CD4-positive, alpha-beta T cell treated with Interleukin-6 for 4 hours (primary cell): ENCODE data around the gene DLL4.

Source experiments
- DNase-seq: peaks from one replicate; pipeline ENCODE4 v3.0.0-alpha.2; 2020; ENCODE audit warnings: mixed read lengths

DLL4 gene

DNA sequence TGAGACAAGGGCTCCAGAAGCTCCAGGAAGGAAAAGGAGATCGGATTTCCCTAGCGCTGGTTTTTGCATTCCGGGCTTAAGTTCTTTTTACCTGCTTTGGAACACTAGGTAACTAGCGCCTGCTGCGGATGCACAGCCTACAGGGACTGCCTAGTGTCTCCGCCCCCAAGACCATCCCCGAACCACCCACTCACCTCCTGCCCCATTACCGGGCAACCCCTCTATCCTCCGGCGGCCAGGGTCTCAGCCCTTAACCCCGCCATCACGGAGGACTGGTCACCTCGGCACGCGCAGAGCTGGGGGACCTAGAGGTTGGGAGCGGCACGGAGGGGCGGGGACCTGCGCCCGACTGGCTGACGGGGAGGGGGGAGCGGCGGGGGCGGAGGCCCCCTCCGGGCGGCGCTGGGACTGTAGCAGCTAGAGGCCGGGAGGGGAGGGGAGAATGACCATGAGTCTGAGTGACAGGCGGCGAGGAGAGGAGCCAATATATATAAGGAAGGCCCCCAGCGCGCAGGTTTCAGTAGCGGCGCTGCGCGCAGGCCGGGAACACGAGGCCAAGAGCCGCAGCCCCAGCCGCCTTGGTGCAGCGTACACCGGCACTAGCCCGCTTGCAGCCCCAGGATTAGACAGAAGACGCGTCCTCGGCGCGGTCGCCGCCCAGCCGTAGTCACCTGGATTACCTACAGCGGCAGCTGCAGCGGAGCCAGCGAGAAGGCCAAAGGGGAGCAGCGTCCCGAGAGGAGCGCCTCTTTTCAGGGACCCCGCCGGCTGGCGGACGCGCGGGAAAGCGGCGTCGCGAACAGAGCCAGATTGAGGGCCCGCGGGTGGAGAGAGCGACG lies at the start of gene DLL4:
Gene DLL4 (plus strand): TSS at position 520 of the 839 bp plus-strand sequence. CDS start 329 bp downstream, outside the sequence.
- peak; percentile 51 for DNase-seq

GRCh38 chr15:40879609-40880008 lies 49.5 kb upstream of the DLL4 start:
- DNase-seq = no peak

GRCh38 chr15:40881351-40881750 lies 47.8 kb upstream of the DLL4 start:
- no peak for DNase-seq

DNA sequence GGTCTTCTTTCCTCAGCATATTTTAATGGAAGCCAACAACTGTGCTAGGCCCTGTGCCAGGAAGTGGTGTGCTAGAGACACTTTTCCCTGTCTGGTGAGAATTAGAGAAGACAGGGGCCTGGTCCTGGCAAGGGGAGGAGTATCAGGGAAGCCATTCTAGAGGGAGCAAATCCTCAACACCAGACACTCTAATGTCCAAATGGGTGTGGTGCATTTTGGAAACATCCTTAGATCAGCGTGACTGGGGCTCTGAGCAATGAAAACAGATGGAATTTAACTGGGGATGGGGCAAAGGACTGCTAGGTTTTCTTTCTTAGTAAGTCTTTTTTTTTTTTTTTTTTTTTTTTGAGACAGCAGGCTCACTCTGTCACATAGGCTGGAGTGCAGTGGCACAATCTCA lies 42.6 kb upstream of the DLL4 start:
- DNase-seq = no peak

- DNase-seq = no peak
These were observed 40.0 kb upstream of the DLL4 start for GRCh38 chr15:40889112-40889511.

DNA sequence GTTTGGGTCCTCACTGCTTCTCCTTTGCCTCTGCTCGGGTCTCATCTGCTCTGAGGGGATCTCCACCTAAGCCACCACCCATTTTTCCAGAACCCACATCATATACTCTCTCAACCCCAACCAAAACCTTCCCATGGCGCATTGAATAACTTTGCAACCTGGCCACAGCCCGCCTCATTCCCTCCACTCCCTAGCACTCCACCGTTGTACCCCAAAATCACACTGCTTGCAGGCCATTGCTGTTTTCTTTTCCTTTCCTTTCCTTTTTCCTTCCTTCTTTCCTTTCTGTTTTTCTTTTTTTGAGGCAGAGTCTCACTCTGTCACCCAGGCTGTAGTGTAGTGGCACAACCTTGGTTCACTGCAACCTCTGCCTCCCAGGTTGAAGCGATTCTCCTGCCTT lies 38.0 kb upstream of the DLL4 start:
- no peak for DNase-seq

- peak; percentile 40 for DNase-seq
These were observed 37.2 kb upstream of the DLL4 start for GRCh38 chr15:40891810-40892446.

DNA sequence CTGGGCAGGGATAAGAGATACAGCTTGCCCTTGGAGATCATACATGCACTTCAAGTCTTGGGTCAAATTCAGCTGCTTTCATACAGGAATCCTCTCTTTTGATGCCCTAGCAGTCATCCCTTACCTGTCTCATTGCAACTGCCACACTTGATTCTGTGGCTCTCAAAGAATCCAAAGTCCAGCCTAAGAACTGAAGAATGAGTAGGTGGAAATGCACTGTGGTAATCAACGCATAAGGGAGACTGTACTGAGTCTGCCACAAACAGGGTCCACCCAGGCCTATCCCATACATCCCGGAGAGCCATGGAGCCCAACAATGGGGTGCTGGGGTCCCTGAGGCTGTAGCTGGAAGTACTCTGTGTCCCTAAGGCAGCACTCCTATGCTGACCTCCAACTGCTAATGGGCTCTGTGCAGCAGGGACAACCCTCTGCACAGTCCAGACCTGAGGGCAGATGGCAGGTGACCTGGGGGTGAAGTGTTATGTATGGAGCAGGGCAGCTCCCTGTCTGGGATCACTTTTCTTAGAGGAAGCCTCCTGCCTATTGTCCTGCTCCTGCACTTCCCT lies 36.6 kb upstream of the DLL4 start:
- no peak for DNase-seq

DNA sequence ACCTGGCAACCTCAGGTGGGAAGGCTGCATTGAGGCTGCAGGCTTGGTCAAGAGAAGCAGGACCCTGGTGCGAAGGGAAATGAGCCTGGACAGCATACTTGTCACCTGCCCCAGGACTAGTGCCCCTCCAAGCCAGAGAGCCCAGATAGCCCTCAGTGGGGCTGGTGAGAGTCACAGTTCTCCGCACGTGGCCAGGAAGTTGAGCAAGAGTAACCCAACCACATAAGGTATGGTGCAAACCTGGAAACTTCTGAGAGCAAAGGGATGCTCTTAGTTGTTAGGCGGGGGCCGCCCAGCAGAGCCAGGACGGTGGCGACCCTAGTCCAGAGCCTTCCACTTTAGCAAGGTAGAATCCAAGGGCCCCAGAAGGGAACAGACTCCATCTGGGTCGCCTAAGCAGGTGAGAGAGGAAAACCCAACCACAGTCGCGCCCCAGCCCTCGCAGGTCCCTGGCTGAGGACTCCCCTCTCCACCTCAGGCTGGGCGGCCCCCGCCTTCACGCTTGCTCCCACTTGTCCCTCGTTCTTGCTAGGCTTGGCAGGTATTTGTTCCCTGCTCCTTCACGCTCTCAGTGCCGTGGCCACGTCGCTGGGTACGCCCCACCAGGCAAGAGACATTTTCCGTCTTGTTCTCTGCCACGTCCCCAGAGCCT lies 36.0 kb upstream of the DLL4 start:
- DNase-seq = no peak

DNA sequence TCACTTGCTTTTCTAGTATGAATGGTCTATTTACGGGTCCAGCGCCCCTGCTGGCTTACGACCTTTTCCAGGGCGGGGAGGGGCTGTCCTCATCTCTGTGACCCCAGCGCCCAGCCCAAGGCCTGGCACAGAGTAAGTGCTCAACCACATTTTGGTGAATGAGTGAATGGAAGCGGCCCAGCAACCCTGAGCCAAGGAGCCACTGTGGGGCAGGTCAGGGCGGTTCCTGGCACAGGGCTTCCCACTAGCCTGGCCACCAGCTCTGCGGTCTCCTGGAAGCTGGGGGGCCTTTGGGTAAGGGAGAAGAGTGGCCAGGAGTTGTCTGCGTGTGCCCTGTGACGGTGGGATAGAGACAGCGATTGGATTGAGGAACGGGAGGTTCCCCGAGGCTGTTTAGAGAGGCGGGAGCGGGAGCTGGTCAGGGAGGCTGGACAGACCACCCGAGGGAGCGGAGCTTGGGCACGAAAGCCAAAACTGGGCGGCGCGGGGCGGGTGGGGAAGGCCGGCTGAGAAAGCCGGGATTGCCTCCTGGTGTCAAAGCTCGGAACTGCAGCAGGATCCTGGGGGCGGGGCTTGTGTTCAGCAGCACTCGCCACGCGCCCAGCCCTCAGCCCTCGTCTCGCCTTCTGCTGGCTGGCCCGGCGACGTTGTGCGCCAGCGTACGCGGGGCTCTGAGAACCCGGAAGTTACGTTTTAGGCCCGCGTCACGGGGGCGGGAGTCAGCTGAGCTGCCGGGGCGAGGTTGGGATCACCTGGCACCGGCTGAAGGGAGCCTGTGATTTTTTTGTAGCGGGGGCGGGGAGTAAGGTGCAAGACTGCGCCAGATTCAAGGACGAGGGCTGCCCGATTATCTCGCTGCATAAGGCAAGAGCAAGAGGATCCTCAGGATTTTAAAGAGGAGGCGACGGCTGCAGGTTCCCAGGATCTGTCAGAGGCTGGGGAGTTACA lies 35.1 kb upstream of the DLL4 start, which contains the start of gene VPS18:
Gene VPS18 (plus strand): TSS at position 718 of the 948 bp plus-strand sequence. CDS start 319 bp downstream, outside the sequence.
- DNase-seq = peak; percentile 99

- DNase-seq = peak; percentile 60
These were observed 34.3 kb upstream of the DLL4 start for GRCh38 chr15:40894681-40895448.

DNA sequence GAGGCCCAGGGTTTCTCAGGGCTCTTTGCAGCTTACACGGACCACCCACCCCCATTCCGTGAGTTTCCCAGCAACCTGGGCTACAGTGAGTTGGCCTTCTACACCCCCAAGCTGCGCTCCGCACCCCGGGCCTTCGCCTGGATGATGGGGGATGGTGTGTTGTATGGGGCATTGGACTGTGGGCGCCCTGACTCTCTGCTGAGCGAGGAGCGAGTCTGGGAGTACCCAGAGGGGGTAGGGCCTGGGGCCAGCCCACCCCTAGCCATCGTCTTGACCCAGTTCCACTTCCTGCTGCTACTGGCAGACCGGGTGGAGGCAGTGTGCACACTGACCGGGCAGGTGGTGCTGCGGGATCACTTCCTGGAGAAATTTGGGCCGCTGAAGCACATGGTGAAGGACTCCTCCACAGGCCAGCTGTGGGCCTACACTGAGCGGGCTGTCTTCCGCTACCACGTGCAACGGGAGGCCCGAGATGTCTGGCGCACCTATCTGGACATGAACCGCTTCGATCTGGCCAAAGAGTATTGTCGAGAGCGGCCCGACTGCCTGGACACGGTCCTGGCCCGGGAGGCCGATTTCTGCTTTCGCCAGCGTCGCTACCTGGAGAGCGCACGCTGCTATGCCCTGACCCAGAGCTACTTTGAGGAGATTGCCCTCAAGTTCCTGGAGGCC lies 29.5 kb upstream of the DLL4 start:
- DNase-seq = no peak

GRCh38 chr15:40900256-40901052 lies 28.7 kb upstream of the DLL4 start:
- DNase-seq = no peak

- DNase-seq = no peak
These were observed 28.1 kb upstream of the DLL4 start for GRCh38 chr15:40901053-40901443.

DNA sequence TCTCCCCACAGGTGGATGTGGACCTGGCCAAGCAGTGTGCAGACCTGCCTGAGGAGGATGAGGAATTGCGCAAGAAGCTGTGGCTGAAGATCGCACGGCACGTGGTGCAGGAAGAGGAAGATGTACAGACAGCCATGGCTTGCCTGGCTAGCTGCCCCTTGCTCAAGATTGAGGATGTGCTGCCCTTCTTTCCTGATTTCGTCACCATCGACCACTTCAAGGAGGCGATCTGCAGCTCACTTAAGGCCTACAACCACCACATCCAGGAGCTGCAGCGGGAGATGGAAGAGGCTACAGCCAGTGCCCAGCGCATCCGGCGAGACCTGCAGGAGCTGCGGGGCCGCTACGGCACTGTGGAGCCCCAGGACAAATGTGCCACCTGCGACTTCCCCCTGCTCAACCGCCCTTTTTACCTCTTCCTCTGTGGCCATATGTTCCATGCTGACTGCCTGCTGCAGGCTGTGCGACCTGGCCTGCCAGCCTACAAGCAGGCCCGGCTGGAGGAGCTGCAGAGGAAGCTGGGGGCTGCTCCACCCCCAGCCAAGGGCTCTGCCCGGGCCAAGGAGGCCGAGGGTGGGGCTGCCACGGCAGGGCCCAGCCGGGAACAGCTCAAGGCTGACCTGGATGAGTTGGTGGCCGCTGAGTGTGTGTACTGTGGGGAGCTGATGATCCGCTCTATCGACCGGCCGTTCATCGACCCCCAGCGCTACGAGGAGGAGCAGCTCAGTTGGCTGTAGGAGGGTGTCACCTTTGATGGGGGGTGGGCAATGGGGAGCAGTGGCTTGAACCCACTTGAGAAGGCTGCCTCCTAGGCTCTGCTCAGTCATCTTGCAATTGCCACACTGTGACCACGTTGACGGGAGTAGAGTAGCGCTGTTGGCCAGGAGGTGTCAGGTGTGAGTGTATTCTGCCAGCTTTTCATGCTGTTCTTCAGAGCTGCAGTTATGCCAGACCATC lies 26.3 kb upstream of the DLL4 start:
- no peak for DNase-seq

DNA sequence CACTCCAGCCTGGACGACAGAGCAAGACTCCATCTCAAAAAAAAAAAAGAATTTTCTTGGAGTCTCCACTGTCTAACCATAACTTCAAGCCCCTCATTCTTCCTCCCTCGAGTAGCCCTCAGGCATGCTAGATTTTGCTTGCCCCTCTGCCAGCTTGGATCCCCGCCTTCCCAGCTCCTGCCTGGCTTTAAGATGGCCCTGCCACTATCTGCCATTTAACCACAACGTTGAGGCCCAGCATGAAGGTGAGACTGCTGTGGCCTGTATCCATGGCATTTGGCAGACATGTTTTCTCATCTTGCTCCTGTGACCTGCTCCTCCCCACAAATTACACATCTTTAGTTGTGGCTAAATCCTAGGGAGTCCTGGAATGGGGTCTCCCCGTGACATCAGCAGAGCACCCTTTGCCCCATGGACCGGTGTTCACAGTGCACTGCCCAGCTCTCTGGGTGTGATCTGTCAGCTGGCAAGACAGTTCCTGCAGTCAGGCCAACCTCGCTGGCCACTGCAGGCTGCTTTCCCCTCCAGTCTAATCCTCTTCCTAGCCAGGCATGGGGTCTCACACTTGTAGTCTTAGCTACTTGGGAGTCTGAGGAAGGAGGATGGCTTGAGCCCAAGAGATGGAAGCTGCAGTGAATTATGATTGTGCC lies 24.5 kb upstream of the DLL4 start:
- no peak for DNase-seq

DNA sequence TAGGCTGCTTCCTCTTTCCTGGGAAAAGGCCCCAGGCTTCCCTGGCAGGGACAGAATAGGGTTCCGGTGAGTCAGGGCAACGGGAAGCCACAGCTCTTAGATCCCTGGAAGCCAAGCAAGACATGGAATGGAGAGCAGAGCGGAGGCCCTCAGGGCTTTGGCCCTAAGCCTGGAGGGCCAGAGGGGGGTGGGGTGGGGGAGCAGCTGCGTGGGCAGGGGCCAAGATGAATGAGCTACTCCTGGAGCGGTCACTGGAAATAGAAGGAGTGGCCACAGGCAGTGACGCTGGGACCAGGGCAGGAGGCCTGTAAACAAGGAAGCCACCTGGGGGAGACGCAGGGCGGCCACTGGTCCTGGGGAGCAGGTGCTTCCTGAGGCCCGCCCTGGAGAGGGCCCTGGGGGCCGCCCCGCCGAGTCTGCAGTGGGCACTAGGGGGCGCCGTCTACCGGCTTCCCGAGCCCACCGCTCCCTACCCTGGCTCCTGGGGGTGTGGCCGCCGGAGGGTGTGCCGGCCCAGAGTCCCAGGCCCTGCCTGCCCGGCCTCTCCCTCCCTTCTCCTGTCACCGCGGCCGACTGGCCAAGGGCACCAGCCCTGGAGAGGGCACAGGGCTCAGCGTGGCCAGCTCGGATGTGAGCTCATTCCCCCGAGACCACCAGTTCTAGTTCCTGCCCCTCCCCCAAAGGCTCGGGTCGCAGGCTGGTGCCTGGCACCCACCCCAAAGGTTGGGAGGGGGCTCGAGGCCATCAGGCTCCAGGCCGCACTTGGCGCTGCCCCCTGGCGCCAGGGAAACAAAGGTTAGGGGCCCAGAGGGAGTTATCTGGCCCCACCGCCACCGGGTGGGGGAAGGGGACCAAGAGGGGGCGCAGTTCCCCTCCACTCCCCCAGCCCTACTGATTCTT lies 22.8 kb upstream of the DLL4 start:
- peak; percentile 81 for DNase-seq
